ENCODE measurements around the gene NF1.

Gene NF1

DNA sequence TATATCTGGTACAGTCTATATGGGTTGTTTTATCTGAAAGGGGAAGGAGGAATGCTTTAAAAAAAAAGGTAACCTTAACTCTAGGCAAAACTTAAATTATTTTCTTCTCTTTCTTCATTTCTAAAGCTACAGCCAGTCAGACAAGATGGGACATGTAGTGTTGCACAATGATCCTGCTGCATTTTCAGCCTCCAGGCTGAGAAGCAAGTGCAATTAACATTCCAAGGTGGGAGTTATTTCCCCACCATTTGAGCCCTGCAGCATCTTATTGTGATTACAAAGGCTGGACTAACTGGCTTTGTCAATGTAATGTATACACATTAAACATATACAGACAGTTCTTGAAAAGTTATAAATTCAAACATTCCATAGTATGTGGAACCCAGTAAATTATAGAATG lies 22.6 kb upstream of the NF1 start (continued):
- TF ChIP-seq ZSCAN23 (tag by site-specific recombination; IDR thresholded peaks at IDR 0.05) (no peak), ZSCAN16 (tag by site-specific recombination; IDR thresholded peaks at IDR 0.05) (no peak), GLI4 (tag by site-specific recombination; IDR thresholded peaks at IDR 0.05) (no peak), ZNF341 (tag by site-specific recombination; IDR thresholded peaks at IDR 0.05; ENCODE audit: low read depth) (no peak), ZNF777 (tag by site-specific recombination; IDR thresholded peaks at IDR 0.05; ENCODE audit: borderline replicate concordance) (no peak), SP3 (tag by site-specific recombination; IDR thresholded peaks at IDR 0.05) (no peak), SP2 (tag by site-specific recombination; IDR thresholded peaks at IDR 0.05) (no peak), ZXDB (tag by site-specific recombination; IDR thresholded peaks at IDR 0.05) (no peak), ZNF24 (tag by site-specific recombination; IDR thresholded peaks at IDR 0.05) (no peak), ZNF837 (tag by site-specific recombination; IDR thresholded peaks at IDR 0.05) (no peak), ZNF302 (tag by site-specific recombination; IDR thresholded peaks at IDR 0.05; ENCODE audit: low read depth) (no peak), ZNF37A (tag by site-specific recombination; IDR thresholded peaks at IDR 0.05) (no peak), TCF7L2 (IDR thresholded peaks at IDR 0.05; ENCODE audit: borderline replicate concordance, low read depth, low read length) (0 out of 2 replicates have a peak, but pooled peaks have one; percentile 16), ZNF433 (tag by site-specific recombination; IDR thresholded peaks at IDR 0.05; ENCODE audit: low read depth) (no peak), ZNF157 (tag by site-specific recombination; IDR thresholded peaks at IDR 0.05) (no peak), ZNF660 (tag by site-specific recombination; IDR thresholded peaks at IDR 0.05) (0 out of 2 replicates have a peak, but pooled peaks have one; percentile 32), ZNF629 (tag by site-specific recombination; IDR thresholded peaks at IDR 0.05) (no peak), HOXA7 (CRISPR knock-in tag; IDR thresholded peaks at IDR 0.05; ENCODE audit: borderline replicate concordance) (no peak), ZNF626 (tag by site-specific recombination; IDR thresholded peaks at IDR 0.05) (no peak), TRIM28 (IDR thresholded peaks at IDR 0.05; ENCODE audit: borderline replicate concordance, low read length) (peak; percentile 79), BCL11B (tag by site-specific recombination; IDR thresholded peaks at IDR 0.05; ENCODE audit: low read depth) (no peak), ZNF239 (tag by site-specific recombination; IDR thresholded peaks at IDR 0.05) (no peak), ZNF223 (tag by site-specific recombination; IDR thresholded peaks at IDR 0.05) (no peak), ZNF768 (tag by site-specific recombination; IDR thresholded peaks at IDR 0.05) (no peak), ZNF510 (tag by site-specific recombination; IDR thresholded peaks at IDR 0.05; ENCODE audit: insufficient replicate concordance) (no peak), FEZF1 (tag by site-specific recombination; IDR thresholded peaks at IDR 0.05) (0 out of 2 replicates have a peak, but pooled peaks have one; percentile 36), ZNF112 (tag by site-specific recombination; IDR thresholded peaks at IDR 0.05) (no peak)
- TF ChIP-seq, protein P1, sequence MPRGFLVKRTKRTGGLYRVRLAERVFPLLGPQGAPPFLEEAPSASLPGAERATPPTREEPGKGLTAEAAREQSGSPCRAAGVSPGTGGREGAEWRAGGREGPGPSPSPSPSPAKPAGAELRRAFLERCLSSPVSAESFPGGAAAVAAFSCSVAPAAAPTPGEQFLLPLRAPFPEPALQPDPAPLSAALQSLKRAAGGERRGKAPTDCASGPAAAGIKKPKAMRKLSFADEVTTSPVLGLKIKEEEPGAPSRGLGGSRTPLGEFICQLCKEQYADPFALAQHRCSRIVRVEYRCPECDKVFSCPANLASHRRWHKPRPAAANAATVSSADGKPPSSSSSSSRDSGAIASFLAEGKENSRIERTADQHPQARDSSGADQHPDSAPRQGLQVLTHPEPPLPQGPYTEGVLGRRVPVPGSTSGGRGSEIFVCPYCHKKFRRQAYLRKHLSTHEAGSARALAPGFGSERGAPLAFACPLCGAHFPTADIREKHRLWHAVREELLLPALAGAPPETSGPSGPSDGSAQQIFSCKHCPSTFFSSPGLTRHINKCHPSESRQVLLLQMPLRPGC (tag by site-specific recombination; IDR thresholded peaks at IDR 0.05): peak; percentile 47; the same call in 1 of the 2 replicates
- TF ChIP-seq, protein P2, sequence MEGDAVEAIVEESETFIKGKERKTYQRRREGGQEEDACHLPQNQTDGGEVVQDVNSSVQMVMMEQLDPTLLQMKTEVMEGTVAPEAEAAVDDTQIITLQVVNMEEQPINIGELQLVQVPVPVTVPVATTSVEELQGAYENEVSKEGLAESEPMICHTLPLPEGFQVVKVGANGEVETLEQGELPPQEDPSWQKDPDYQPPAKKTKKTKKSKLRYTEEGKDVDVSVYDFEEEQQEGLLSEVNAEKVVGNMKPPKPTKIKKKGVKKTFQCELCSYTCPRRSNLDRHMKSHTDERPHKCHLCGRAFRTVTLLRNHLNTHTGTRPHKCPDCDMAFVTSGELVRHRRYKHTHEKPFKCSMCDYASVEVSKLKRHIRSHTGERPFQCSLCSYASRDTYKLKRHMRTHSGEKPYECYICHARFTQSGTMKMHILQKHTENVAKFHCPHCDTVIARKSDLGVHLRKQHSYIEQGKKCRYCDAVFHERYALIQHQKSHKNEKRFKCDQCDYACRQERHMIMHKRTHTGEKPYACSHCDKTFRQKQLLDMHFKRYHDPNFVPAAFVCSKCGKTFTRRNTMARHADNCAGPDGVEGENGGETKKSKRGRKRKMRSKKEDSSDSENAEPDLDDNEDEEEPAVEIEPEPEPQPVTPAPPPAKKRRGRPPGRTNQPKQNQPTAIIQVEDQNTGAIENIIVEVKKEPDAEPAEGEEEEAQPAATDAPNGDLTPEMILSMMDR (tag by site-specific recombination; IDR thresholded peaks at IDR 0.05): no peak
- TF ChIP-seq, protein P3, sequence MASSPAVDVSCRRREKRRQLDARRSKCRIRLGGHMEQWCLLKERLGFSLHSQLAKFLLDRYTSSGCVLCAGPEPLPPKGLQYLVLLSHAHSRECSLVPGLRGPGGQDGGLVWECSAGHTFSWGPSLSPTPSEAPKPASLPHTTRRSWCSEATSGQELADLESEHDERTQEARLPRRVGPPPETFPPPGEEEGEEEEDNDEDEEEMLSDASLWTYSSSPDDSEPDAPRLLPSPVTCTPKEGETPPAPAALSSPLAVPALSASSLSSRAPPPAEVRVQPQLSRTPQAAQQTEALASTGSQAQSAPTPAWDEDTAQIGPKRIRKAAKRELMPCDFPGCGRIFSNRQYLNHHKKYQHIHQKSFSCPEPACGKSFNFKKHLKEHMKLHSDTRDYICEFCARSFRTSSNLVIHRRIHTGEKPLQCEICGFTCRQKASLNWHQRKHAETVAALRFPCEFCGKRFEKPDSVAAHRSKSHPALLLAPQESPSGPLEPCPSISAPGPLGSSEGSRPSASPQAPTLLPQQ (tag by site-specific recombination; IDR thresholded peaks at IDR 0.05): no peak
- TF ChIP-seq, protein P4, sequence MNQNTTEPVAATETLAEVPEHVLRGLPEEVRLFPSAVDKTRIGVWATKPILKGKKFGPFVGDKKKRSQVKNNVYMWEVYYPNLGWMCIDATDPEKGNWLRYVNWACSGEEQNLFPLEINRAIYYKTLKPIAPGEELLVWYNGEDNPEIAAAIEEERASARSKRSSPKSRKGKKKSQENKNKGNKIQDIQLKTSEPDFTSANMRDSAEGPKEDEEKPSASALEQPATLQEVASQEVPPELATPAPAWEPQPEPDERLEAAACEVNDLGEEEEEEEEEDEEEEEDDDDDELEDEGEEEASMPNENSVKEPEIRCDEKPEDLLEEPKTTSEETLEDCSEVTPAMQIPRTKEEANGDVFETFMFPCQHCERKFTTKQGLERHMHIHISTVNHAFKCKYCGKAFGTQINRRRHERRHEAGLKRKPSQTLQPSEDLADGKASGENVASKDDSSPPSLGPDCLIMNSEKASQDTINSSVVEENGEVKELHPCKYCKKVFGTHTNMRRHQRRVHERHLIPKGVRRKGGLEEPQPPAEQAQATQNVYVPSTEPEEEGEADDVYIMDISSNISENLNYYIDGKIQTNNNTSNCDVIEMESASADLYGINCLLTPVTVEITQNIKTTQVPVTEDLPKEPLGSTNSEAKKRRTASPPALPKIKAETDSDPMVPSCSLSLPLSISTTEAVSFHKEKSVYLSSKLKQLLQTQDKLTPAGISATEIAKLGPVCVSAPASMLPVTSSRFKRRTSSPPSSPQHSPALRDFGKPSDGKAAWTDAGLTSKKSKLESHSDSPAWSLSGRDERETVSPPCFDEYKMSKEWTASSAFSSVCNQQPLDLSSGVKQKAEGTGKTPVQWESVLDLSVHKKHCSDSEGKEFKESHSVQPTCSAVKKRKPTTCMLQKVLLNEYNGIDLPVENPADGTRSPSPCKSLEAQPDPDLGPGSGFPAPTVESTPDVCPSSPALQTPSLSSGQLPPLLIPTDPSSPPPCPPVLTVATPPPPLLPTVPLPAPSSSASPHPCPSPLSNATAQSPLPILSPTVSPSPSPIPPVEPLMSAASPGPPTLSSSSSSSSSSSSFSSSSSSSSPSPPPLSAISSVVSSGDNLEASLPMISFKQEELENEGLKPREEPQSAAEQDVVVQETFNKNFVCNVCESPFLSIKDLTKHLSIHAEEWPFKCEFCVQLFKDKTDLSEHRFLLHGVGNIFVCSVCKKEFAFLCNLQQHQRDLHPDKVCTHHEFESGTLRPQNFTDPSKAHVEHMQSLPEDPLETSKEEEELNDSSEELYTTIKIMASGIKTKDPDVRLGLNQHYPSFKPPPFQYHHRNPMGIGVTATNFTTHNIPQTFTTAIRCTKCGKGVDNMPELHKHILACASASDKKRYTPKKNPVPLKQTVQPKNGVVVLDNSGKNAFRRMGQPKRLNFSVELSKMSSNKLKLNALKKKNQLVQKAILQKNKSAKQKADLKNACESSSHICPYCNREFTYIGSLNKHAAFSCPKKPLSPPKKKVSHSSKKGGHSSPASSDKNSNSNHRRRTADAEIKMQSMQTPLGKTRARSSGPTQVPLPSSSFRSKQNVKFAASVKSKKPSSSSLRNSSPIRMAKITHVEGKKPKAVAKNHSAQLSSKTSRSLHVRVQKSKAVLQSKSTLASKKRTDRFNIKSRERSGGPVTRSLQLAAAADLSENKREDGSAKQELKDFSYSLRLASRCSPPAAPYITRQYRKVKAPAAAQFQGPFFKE (tag by site-specific recombination; IDR thresholded peaks at IDR 0.05; ENCODE audit: borderline replicate concordance): no peak

Measured in HEK293 (cell line).